IMR-90 (cell line): Measurements from ENCODE around the gene PEAK1. TPM values are rescaled to one million over a fixed set of nuclear protein-coding genes. Genes with fewer than 3 reads are reported as not detected.

Source experiments
- ATAC-seq: fragments of 200-7000 bp; cut with Tn5 transposase; 2 replicates; pipeline ENCODE4 v1.9.1; 2020; ENCODE audit warnings: low read depth, mild to moderate bottlenecking, moderate library complexity
- BruUV-seq: library from RNA; stranded (reverse); fragments of 400-500 nt; replicated peaks from 2 replicates; lab custom pipeline; 2021; lab: Mats Ljungman, UMichigan
- CTCF ChIA-PET: fragments of 300-600 bp; formaldehyde crosslinking; extraction: SDS; loops from one replicate; lab custom pipeline; 2021; ENCODE audit warnings: antibody characterized with exemption; lab: Yijun Ruan, JAX
- POLR2A ChIA-PET: fragments of 300-600 bp; sonication (Branson Sonifier 250); formaldehyde crosslinking; loops from one replicate; lab custom pipeline; 2022; ENCODE audit warnings: antibody characterized with exemption; ENCODE audit not compliant: unreplicated experiment; lab: Charles Lee
- DNase-seq: peaks from one replicate; pipeline ENCODE4 v3.0.0; 2013
- H2AFZ ChIP-seq: replicated peaks from 2 replicates; pipeline ENCODE3; 2013; ENCODE audit warnings: low read length, mild to moderate bottlenecking; ENCODE audit not compliant: poor library complexity
- H2AK5ac ChIP-seq: 2 replicates; pipeline ENCODE4 v1.6.1; 2013; ENCODE audit warnings: low read depth, low read length, inconsistent platforms
- H2AK9ac ChIP-seq: replicated peaks from 2 replicates; pipeline ENCODE3; 2013; ENCODE audit warnings: mild to moderate bottlenecking, low read depth, low read length, moderate library complexity; ENCODE audit not compliant: poor library complexity
- H2BK120ac ChIP-seq: 2 replicates; pipeline ENCODE4 v1.6.1; 2013; ENCODE audit warnings: low read depth, low read length, inconsistent platforms
- H2BK15ac ChIP-seq: 3 replicates; pipeline ENCODE4 v1.6.1; 2013; ENCODE audit warnings: low read depth, low read length, inconsistent platforms
- H2BK20ac ChIP-seq: 2 replicates; pipeline ENCODE4 v1.6.1; 2013; ENCODE audit warnings: low read depth, mild to moderate bottlenecking, inconsistent platforms, low read length, moderate library complexity
- H2BK5ac ChIP-seq: 2 replicates; pipeline ENCODE4 v1.6.1; 2013; ENCODE audit warnings: mild to moderate bottlenecking, low read depth, low read length, inconsistent platforms; ENCODE audit not compliant: poor library complexity, severe bottlenecking
- H3K14ac ChIP-seq: replicated peaks from 2 replicates; pipeline ENCODE4 v1.6.1; 2013; ENCODE audit warnings: low read depth, low read length, inconsistent platforms
- H3K18ac ChIP-seq: 2 replicates; pipeline ENCODE4 v1.6.1; 2013; ENCODE audit warnings: low read depth, low read length, control low read depth
- H3K23ac ChIP-seq: 2 replicates; pipeline ENCODE4 v1.6.1; 2013; ENCODE audit warnings: low read depth, low read length, inconsistent platforms
- H3K27ac ChIP-seq: 2 replicates; pipeline ENCODE4 v1.5.1; 2013; ENCODE audit warnings: mild to moderate bottlenecking, control low read depth, low read length; ENCODE audit not compliant: insufficient read depth
- H3K27me3 ChIP-seq: 2 replicates; pipeline ENCODE4 v1.6.1; 2013; ENCODE audit warnings: low read length; ENCODE audit not compliant: control insufficient read depth, insufficient read depth
- H3K36me3 ChIP-seq: 2 replicates; pipeline ENCODE4 v1.6.1; 2013; ENCODE audit warnings: low read length, mixed read lengths; ENCODE audit not compliant: control insufficient read depth, insufficient read depth
- H3K4ac ChIP-seq: 2 replicates; pipeline ENCODE4 v1.6.1; 2013; ENCODE audit warnings: low read depth, low read length, inconsistent platforms
- H3K4me1 ChIP-seq: 2 replicates; pipeline ENCODE4 v1.6.1; 2013; ENCODE audit warnings: low read length, mixed read lengths; ENCODE audit not compliant: control insufficient read depth, insufficient read depth
- H3K4me2 ChIP-seq: 2 replicates; pipeline ENCODE4 v1.6.1; 2013; ENCODE audit warnings: low read depth, mild to moderate bottlenecking, control low read depth, low read length, moderate library complexity
- H3K4me3 ChIP-seq: 2 replicates; pipeline ENCODE4 v1.5.1; 2013; ENCODE audit warnings: low read depth, mild to moderate bottlenecking, control low read depth, low read length, moderate library complexity; ENCODE audit not compliant: insufficient read depth
- H3K56ac ChIP-seq: 2 replicates; pipeline ENCODE4 v1.6.1; 2013; ENCODE audit warnings: low read length, inconsistent platforms; ENCODE audit not compliant: insufficient read depth; ENCODE audit errors: extremely low read depth
- H3K79me1 ChIP-seq, 2 experiments: 2 replicates each; pipeline ENCODE4 v1.6.1; 2013; ENCODE audit warnings: low read length in 2 of 2, inconsistent platforms in 1 of 2, low read depth in 1 of 2
- H3K9ac ChIP-seq: 2 replicates; pipeline ENCODE4 v1.6.1; 2013; ENCODE audit warnings: low read depth, low read length, control low read depth
- H3K9me1 ChIP-seq: 2 replicates; pipeline ENCODE4 v1.6.1; 2013; ENCODE audit warnings: low read length, inconsistent platforms; ENCODE audit not compliant: insufficient read depth
- H3K9me3 ChIP-seq: 2 replicates; pipeline ENCODE4 v1.6.1; 2013; ENCODE audit warnings: low read length; ENCODE audit not compliant: control insufficient read depth, insufficient read depth
- H4K20me1 ChIP-seq: 2 replicates; pipeline ENCODE4 v1.6.1; 2013; ENCODE audit warnings: low read length, inconsistent platforms; ENCODE audit not compliant: insufficient read depth
- H4K5ac ChIP-seq: 2 replicates; pipeline ENCODE4 v1.6.1; 2013; ENCODE audit warnings: mild to moderate bottlenecking, low read depth, low read length, control low read depth
- H4K8ac ChIP-seq, 2 experiments: 2 replicates each; pipeline ENCODE4 v1.6.1; 2013; ENCODE audit warnings: low read depth in 2 of 2, low read length in 2 of 2, control low read depth in 1 of 2, inconsistent platforms in 1 of 2
- H4K91ac ChIP-seq: 2 replicates; pipeline ENCODE4 v1.6.1; 2013; ENCODE audit warnings: low read depth, low read length, inconsistent platforms; ENCODE audit not compliant: insufficient read depth
- CEBPB ChIP-seq: IDR thresholded peaks from 2 replicates; pipeline ENCODE4 v1.6.1; 2012; ENCODE audit warnings: low read depth, low read length, improper control_type of control experiment
- CHD1 ChIP-seq: IDR thresholded peaks from 2 replicates; pipeline ENCODE4 v1.6.1; 2012; ENCODE audit warnings: low read depth, low read length, improper control_type of control experiment
- FOS ChIP-seq: fragments of 150-350 bp; IDR thresholded peaks from 2 replicates; pipeline ENCODE4 v1.6.1; 2016; ENCODE audit warnings: low read depth, low read length
- MAFK ChIP-seq: IDR thresholded peaks from 2 replicates; pipeline ENCODE4 v1.6.1; 2012; ENCODE audit warnings: low read depth, low read length, improper control_type of control experiment
- MAZ ChIP-seq: IDR thresholded peaks from 2 replicates; pipeline ENCODE4 v1.6.1; 2012; ENCODE audit warnings: low read depth, mild to moderate bottlenecking, low read length, improper control_type of control experiment, moderate library complexity, borderline replicate concordance
- MXI1 ChIP-seq: IDR thresholded peaks from 2 replicates; pipeline ENCODE4 v1.6.1; 2012; ENCODE audit warnings: low read depth, mild to moderate bottlenecking, low read length, moderate library complexity, borderline replicate concordance
- NFE2L2 ChIP-seq: fragments of 150-350 bp; IDR thresholded peaks from 2 replicates; pipeline ENCODE4 v1.6.1; 2016; ENCODE audit warnings: low read depth, mild to moderate bottlenecking, low read length
- POLR2A ChIP-seq: IDR thresholded peaks from 2 replicates; pipeline ENCODE4 v1.6.1; 2012; ENCODE audit warnings: mild to moderate bottlenecking, low read depth, low read length
- RAD21 ChIP-seq: IDR thresholded peaks from 2 replicates; pipeline ENCODE4 v1.6.1; 2012; ENCODE audit warnings: low read length, improper control_type of control experiment
- RCOR1 ChIP-seq: IDR thresholded peaks from 2 replicates; pipeline ENCODE4 v1.6.1; 2012; ENCODE audit warnings: mild to moderate bottlenecking, low read length, improper control_type of control experiment; ENCODE audit not compliant: insufficient replicate concordance
- RFX5 ChIP-seq: IDR thresholded peaks from 2 replicates; pipeline ENCODE4 v1.8.0; 2012; ENCODE audit warnings: low read depth, mild to moderate bottlenecking, low read length, moderate library complexity
- SMC3 ChIP-seq: fragments of 150-350 bp; IDR thresholded peaks from 2 replicates; pipeline ENCODE4 v1.6.1; 2016; ENCODE audit warnings: low read depth, mild to moderate bottlenecking, antibody characterized with exemption, low read length, moderate library complexity
- WGBS, 2 experiments: methylation state at CpG; one replicate each; pipeline versions ENCODE4 v1.1.5 to v1.1.7; 2013; ENCODE audit warnings: missing lambda C conversion rate in 2 of 2; ENCODE audit not compliant: insufficient read length in 1 of 2; ENCODE audit errors: extremely low coverage in 2 of 2; 5-methylcytosine and 5-hydroxymethylcytosine counted together
- dilution Hi-C: fragments of 300-500 bp; cut with HindIII; formaldehyde crosslinking; loops from one replicate; pipeline ENCODE4 v1.14.3; 2018; ENCODE audit warnings: low sequenced_read_pairs; ENCODE audit not compliant: unreplicated experiment
- in situ Hi-C: fragments of 300-500 bp; cut with MboI; formaldehyde crosslinking; loops from 3 replicates; pipeline ENCODE4 v1.14.3; 2019; ENCODE audit warnings: low sequenced_read_pairs, inconsistent platforms, mixed read lengths
- intact Hi-C: fragments of 100-400 bp; cut with micrococcal nuclease; formaldehyde crosslinking; loops from 2 replicates; pipeline ENCODE4 v1.10.0; 2022
- polyA plus RNA-seq, 3 experiments: library from polyadenylated mRNA; depleted of rRNA; stranded (reverse); fragments of >200 nt; gene quantifications; 2 replicates each; pipeline ENCODE4 v1.2.3, GENCODE V29; 2012; ENCODE audit warnings: low replicate concordance in 1 of 3
- total RNA-seq: library from RNA; depleted of rRNA; stranded (reverse); fragments of >200 nt; gene quantifications from 2 replicates; pipeline ENCODE4 v1.2.3, GENCODE V29; 2012
- TF ChIP-seq, protein P1 (sequence below): fragments of 150-350 bp; IDR thresholded peaks from 2 replicates; pipeline ENCODE4 v1.6.1; 2016; ENCODE audit warnings: low read depth, mild to moderate bottlenecking, low read length, moderate library complexity, borderline replicate concordance
- TF ChIP-seq, protein P2 (sequence below): fragments of 150-350 bp; IDR thresholded peaks from 2 replicates; pipeline ENCODE4 v1.6.1; 2017; ENCODE audit warnings: mild to moderate bottlenecking, antibody characterized with exemption, low read length, low read depth

PEAK1 gene
- total and polyA plus RNA-seq, 2 of the 4 experiments (the other 2 are of a cell fraction) = 21.5 to 43.9 TPM

GRCh38 chr15:77340245-77340644 is 79.7 kb downstream of the PEAK1 start:
- DNase-seq = no peak
- H3K4me2 ChIP-seq = no peak overlapping the region

More at GRCh38 chr15:77340245-77340644, 79.7 kb downstream of the PEAK1 start:
- H2BK20ac ChIP-seq = no peak overlapping the region
- H3K18ac ChIP-seq = no peak overlapping the region
- H3K4ac ChIP-seq = no peak overlapping the region
- POLR2A ChIA-PET = no interaction called here
- H3K23ac ChIP-seq = no peak overlapping the region
- BruUV-seq = no TSS peak
- in situ Hi-C loops = no loop called here
- ATAC-seq = no peak
- no peak overlapping the region for H2BK5ac ChIP-seq
- H3K4me1 ChIP-seq = peaks cover 6% of the 10 kb centered on the region
- H4K8ac ChIP-seq = no peak overlapping the region
- no peaks in the 10 kb centered on the region for H3K36me3 ChIP-seq
- no peaks in the 10 kb centered on the region for H3K27me3 ChIP-seq
- H3K56ac ChIP-seq = no peak overlapping the region
- H3K9me1 ChIP-seq = peaks cover 9% of the 10 kb centered on the region; the same call in 1 of the 2 replicates
- CTCF ChIA-PET = no interaction called here
- H2BK120ac ChIP-seq = no peak overlapping the region
- TF ChIP-seq MAFK (no peak), CEBPB (no peak), MXI1 (no peak), RCOR1 (no peak), RFX5 (no peak), CHD1 (no peak), MAZ (no peak), FOS (no peak), POLR2A (no peak), RAD21 (no peak), NFE2L2 (no peak), SMC3 (no peak)
- TF ChIP-seq, protein P1, sequence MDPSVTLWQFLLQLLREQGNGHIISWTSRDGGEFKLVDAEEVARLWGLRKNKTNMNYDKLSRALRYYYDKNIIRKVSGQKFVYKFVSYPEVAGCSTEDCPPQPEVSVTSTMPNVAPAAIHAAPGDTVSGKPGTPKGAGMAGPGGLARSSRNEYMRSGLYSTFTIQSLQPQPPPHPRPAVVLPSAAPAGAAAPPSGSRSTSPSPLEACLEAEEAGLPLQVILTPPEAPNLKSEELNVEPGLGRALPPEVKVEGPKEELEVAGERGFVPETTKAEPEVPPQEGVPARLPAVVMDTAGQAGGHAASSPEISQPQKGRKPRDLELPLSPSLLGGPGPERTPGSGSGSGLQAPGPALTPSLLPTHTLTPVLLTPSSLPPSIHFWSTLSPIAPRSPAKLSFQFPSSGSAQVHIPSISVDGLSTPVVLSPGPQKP = no peak
- TF ChIP-seq, protein P2, sequence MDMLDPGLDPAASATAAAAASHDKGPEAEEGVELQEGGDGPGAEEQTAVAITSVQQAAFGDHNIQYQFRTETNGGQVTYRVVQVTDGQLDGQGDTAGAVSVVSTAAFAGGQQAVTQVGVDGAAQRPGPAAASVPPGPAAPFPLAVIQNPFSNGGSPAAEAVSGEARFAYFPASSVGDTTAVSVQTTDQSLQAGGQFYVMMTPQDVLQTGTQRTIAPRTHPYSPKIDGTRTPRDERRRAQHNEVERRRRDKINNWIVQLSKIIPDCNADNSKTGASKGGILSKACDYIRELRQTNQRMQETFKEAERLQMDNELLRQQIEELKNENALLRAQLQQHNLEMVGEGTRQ = no peak
- H3K4me3 ChIP-seq = no peak overlapping the region
- intact Hi-C loops = no loop called here
- peaks cover 16 to 59% of the 10 kb centered on the region in 2 experiments for H3K79me1 ChIP-seq
- H3K14ac ChIP-seq = no peak overlapping the region
- H2AK9ac ChIP-seq = no peak overlapping the region
- H3K27ac ChIP-seq = no peak overlapping the region
- peaks cover 27% of the 10 kb centered on the region for H4K20me1 ChIP-seq
- no peak overlapping the region for H2AK5ac ChIP-seq
- no CpG with 5 or more reads among the region's 3 CpGs for WGBS, 2 experiments
- no peak overlapping the region for H3K9ac ChIP-seq
- H2BK15ac ChIP-seq = no peak overlapping the region
- no peak overlapping the region for H4K5ac ChIP-seq
- H4K91ac ChIP-seq = no peak overlapping the region
- H3K9me3 ChIP-seq = no peaks in the 10 kb centered on the region
- no peak overlapping the region for H2AFZ ChIP-seq
- dilution Hi-C loops = no loop called here
